ENCODE measurements around the gene FAM117A. TPM values are rescaled to one million over a fixed set of nuclear protein-coding genes. Genes with fewer than 3 reads are reported as not detected.

Gene FAM117A
- total and polyA plus RNA-seq, 4 donors: 8.6 to 20.9 (median 13.4) TPM

- ATAC-seq (ENCODE audit: insufficient read depth, low FRiP score) (no peak), DNase-seq (no peak)
- no peak overlapping the region for H3K9ac ChIP-seq (ENCODE audit: insufficient read depth in 1 of 2, low read length in 2 of 2)
- peaks cover 0 to 17% (median 8%) of the 10 kb centered on the region in 5 donors for H3K4me1 ChIP-seq (ENCODE audit: control insufficient read depth in 5 of 5, insufficient read depth in 5 of 5, low read length in 5 of 5)
- H3K9me3 ChIP-seq (ENCODE audit: control insufficient read depth in 4 of 4, insufficient read depth in 3 of 4, low read length in 3 of 4): no peaks in the 10 kb centered on the region
- peak overlapping the region in 1 of 2 donors; percentile 56 for H3K27ac ChIP-seq (ENCODE audit: low read depth in 1 of 2, low read length in 1 of 2)
- WGBS, 2 donors: 35 to 54% methylated on average over 6 of the region's 6 CpGs
- H3K4me3 ChIP-seq: no peak overlapping the region
- TF ChIP-seq, protein P1, sequence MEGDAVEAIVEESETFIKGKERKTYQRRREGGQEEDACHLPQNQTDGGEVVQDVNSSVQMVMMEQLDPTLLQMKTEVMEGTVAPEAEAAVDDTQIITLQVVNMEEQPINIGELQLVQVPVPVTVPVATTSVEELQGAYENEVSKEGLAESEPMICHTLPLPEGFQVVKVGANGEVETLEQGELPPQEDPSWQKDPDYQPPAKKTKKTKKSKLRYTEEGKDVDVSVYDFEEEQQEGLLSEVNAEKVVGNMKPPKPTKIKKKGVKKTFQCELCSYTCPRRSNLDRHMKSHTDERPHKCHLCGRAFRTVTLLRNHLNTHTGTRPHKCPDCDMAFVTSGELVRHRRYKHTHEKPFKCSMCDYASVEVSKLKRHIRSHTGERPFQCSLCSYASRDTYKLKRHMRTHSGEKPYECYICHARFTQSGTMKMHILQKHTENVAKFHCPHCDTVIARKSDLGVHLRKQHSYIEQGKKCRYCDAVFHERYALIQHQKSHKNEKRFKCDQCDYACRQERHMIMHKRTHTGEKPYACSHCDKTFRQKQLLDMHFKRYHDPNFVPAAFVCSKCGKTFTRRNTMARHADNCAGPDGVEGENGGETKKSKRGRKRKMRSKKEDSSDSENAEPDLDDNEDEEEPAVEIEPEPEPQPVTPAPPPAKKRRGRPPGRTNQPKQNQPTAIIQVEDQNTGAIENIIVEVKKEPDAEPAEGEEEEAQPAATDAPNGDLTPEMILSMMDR (IDR thresholded peaks at IDR 0.05; ENCODE audit: control extremely low read depth, extremely low read depth): no peak
- no peaks in the 10 kb centered on the region for H3K36me3 ChIP-seq (ENCODE audit: control insufficient read depth in 4 of 4, insufficient read depth in 4 of 4, low read length in 4 of 4)
- no peaks in the 10 kb centered on the region for H3K27me3 ChIP-seq (ENCODE audit: control insufficient read depth in 3 of 3, insufficient read depth in 3 of 3, low read length in 2 of 3)
Measured at GRCh38 chr17:49762151-49762941, 1.6 kb downstream of the FAM117A start.

- no peaks in the 10 kb centered on the region for H3K36me3 ChIP-seq (ENCODE audit: control insufficient read depth in 4 of 4, insufficient read depth in 4 of 4, low read length in 4 of 4)
- peaks cover 0 to 24% (median 10%) of the 10 kb centered on the region in 5 donors for H3K4me1 ChIP-seq (ENCODE audit: control insufficient read depth in 5 of 5, insufficient read depth in 5 of 5, low read length in 5 of 5)
- H3K27me3 ChIP-seq (ENCODE audit: control insufficient read depth in 3 of 3, insufficient read depth in 3 of 3, low read length in 2 of 3): no peaks in the 10 kb centered on the region
- WGBS, 2 donors: 43 to 53% methylated on average over 6 of the region's 6 CpGs
- TF ChIP-seq, protein P1 (IDR thresholded peaks at IDR 0.05; ENCODE audit: control extremely low read depth, extremely low read depth): no peak
- H3K9ac ChIP-seq (ENCODE audit: insufficient read depth in 1 of 2, low read length in 2 of 2): no peak overlapping the region
- no peak overlapping the region for H3K4me3 ChIP-seq
- ATAC-seq (ENCODE audit: insufficient read depth, low FRiP score) (no peak), DNase-seq (no peak)
- no peak overlapping the region for H3K27ac ChIP-seq (ENCODE audit: low read depth in 1 of 2, low read length in 1 of 2)
- H3K9me3 ChIP-seq (ENCODE audit: control insufficient read depth in 4 of 4, insufficient read depth in 3 of 4, low read length in 3 of 4): no peaks in the 10 kb centered on the region
Measured at GRCh38 chr17:49760932-49761558, 2.9 kb downstream of the FAM117A start.

DNA sequence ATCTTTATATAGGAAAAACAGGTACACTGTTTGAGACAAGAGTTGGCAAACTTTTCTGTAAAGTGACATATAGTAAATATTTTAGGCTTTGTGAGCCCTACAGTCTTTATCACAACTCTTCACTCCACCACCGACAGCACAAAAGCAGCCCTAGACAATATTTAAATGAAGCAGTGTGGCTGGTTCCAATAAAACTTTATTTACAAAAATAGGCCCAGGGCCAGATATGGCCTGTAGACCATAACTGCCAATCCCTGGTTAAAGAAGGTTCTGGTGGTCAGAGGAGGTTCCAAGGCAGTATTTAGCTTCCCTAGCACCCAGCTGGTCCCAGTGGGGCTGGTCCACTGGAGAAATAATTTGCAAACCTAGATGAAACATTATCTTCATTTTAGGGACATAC is 3.6 kb downstream of the FAM117A start:
- ATAC-seq (ENCODE audit: insufficient read depth, low FRiP score): no peak
- H3K4me3 ChIP-seq: no peak overlapping the region
- no peaks in the 10 kb centered on the region for H3K27me3 ChIP-seq (ENCODE audit: control insufficient read depth in 3 of 3, insufficient read depth in 3 of 3, low read length in 2 of 3)
- 82 to 93% methylated on average over 1 of the region's 1 CpG for WGBS, 2 donors
- H3K27ac ChIP-seq (ENCODE audit: low read depth in 1 of 2, low read length in 1 of 2): no peak overlapping the region
- DNase-seq: no peak
- TF ChIP-seq, protein P1 (IDR thresholded peaks at IDR 0.05; ENCODE audit: control extremely low read depth, extremely low read depth): no peak
- H3K9me3 ChIP-seq (ENCODE audit: control insufficient read depth in 4 of 4, insufficient read depth in 3 of 4, low read length in 3 of 4): no peaks in the 10 kb centered on the region
- H3K36me3 ChIP-seq (ENCODE audit: control insufficient read depth in 4 of 4, insufficient read depth in 4 of 4, low read length in 4 of 4): peaks cover 0 to 4% (median 0%) of the 10 kb centered on the region in 4 donors
- H3K4me1 ChIP-seq (ENCODE audit: control insufficient read depth in 5 of 5, insufficient read depth in 5 of 5, low read length in 5 of 5): peaks cover 0 to 24% (median 12%) of the 10 kb centered on the region in 5 donors
- H3K9ac ChIP-seq (ENCODE audit: insufficient read depth in 1 of 2, low read length in 2 of 2): no peak overlapping the region

Measured in lung (tissue), 12 donors.